CD4-positive, alpha-beta T cell treated with Interleukin-4 for 4 hours (primary cell): ENCODE data around the gene ALK.

Experiments used
- DNase-seq: peaks from one replicate; pipeline ENCODE4 v3.0.0-alpha.2; 2020

The ALK gene

DNA sequence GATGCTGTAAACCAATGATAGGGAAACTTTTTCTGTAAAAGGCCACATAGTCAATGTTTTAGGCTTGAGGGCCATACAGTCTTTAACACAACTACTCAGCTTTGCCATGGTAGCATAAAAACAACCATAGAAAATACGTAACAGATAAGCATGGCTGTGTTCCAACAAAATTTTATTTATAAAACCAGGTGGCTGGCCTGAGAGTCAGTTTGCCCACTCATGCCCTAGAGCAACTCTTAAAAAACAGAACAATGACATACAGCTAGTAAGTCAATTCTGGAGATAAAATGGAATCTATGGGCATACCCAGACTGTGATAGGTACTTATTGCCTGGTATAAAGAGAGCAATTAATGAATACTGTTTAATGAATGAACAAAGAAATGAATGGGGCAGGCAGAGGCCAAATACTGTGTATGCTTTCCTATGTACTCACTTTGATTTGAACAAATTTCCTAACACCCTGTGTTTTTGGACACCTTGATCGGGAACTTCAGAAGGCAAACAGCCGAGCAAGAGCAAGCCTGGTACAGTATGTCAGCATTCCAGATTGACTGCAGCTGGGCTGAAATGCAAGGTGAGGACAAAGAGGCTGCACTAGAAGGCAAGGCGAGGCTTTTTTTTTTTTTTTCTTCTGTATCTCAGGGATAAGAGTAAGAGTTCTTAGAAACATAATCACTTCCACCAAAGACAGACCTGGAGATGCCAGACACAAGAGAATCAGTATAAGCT is 490.8 kb downstream of the ALK start:
- no peak for DNase-seq

GRCh38 chr2:29426354-29426753 is 495.0 kb downstream of the ALK start:
- DNase-seq: no peak

DNA sequence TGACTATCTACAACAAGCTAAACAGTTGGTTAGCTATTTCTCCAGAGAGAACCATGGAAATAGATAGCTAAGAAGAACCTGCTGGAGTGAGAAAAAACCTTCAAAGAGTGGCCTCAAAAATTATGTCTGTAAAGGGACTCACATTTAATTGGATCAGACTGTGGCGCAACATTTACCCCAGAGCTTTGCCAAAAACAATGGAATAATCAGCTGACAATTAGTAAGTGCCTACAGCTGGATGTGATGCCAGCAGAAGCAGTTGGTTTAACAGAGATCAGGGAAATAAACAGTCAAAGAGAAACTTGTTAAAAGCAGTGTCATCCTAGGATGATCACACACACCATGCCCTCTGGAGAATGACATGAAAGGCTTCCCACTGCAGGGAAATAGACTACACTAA is 495.5 kb downstream of the ALK start:
- no peak for DNase-seq

- DNase-seq: no peak
Observed at GRCh38 chr2:29423061-29423666, 498.2 kb downstream of the ALK start.

GRCh38 chr2:29420999-29421782 is 500.2 kb downstream of the ALK start:
- DNase-seq: no peak

- no peak for DNase-seq
Observed at GRCh38 chr2:29420464-29420863, 500.9 kb downstream of the ALK start.

DNA sequence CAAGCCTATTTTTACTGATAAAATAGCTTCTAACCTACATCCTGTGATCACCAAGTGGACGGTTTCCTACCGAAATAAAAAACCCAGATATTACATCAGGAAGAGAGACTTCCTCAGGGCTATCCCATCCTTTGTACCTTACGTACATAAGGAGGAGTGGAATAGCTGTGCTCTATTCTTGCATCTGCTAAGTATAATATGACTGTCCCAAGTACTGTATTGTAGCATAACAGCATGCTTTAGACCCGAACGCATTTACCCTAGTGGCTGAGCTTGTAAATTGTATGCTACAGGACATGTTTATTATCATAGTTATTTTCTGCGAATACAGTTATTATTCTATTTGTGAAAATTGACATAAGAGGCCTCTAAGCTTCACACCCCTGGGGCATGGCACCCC is 503.8 kb downstream of the ALK start:
- DNase-seq: no peak

- no peak for DNase-seq
Observed at GRCh38 chr2:29412197-29412925, 509.0 kb downstream of the ALK start.

DNA sequence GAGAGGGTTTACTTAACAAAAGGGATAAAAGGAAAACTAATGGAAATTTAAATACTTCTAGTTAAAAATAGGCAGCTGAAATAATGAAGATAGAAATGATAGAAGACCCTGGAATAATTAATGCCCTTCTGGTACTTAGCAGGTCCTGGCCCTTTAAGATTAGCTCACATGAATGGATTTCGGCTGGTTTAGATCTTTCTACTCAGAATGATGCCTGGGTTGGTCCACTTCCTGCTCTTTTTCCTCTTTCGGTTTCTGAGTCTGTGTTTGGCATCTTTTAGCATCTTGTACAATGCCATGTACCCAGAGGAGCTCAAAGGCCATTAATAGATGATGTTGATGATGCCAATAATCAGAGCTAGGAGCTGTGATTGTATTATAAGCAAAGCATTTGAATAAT is 515.7 kb downstream of the ALK start:
- DNase-seq: no peak

DNA sequence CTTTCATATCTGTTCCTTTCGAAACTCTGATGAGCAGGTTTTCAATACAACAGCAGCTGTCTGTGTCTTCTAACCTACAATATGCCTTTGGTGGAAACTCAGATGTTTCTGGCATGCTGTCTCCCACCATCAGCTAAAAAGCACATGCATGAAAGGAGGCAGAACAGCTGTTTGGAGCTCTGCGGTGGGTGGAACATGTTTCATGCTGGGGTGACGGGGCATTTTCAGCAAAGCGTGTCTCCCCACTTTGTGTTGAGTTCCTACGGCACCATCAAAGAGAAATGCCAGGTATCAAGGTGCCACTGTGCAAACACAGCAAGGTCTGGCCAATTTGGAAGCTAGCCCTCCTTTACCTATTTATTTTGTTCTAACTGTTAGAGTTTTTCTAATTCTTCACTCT is 516.1 kb downstream of the ALK start:
- DNase-seq: no peak

GRCh38 chr2:29401994-29402393 is 519.4 kb downstream of the ALK start:
- DNase-seq: no peak

DNA sequence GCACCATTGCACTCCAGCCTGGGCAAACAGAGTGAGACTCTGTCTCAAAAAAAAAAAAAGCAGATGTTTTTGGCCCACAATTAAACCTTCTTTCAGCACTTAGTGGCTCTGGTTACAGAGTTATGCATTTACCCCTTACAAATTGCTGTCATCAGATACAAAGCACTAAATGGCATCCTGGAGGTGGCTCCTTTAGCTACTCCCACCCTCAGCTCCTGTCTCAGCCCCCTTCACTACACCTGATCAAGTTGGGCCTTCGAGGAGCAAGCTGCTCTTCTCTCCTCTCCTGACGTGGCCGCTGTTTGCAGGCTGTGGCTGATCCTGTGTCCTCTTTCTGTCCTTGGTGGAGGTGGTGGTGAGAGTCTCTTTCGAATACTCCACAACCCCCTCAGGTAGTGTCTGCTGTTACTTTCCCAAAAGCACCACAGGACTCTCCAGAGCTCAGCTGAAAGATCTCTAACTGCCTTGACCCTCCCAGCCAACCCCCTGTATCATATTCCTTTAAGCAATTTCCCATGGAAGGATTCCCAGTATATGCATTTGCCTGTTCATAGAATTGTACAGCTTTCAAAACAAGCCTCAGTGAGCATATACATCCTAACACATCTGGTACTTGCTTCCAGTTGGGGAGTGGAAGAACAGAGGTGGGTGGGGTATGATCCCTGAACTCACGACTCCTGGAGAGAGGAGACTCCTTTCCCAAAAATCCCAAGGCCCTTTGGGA is 520.3 kb downstream of the ALK start:
- DNase-seq: no peak

DNA sequence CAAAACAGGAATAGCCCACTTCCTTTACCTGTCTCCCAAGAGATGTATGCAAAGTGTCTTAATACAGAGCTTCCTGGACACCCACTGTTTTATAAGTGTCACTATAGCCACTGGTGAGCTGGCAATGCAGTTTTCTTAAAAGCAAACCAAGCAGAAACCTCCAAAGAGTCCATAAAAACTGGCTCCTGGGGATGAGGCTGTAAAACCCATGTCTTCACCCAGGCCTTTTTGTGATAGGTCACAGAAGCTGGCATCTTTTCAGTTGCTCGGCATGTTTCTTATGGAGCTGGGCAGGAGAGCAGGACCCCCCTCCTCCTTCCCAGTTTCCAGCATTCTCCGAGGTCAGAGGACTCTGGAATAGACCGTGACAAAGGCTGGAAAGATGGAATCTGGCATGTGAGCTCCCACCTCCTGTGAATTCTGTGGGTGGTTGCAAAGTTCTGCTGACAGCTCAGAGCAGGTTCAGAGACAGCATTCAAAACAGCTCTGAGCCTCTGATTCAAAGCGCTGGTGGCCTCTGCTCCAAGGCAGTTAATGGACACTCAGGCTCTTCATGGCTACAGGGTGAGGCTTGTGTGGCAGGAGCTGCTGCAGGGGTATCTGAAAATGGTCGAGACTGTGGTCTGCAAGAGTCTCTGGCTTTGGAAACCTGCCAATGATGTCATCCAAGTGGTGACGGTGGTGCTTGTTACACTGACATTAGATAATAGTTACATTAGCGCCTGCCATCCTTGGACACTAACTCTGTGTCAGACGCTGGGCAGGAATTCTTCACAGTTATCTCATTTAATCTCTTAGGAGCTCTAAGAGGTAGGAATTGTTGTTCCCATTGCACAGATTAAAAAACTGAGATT is 522.8 kb downstream of the ALK start:
- no peak for DNase-seq

DNA sequence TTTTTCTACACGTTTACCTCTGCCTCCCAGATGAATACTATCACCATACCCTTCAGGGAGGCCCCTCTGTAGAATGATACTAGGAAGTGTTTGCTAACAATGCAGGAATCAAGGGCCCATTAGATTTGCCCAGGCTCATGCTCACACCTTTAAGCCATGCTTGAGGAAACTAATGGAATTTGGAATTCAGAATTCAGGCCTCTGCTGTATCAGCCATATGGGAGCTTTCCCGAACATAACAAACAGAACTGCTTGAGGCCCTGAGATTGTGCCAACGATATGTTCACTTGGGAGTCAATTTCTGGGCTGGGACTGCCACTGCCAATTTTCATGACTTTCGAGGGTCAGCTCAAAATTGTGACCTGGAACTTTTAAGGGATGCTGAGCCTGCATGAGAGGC is 523.7 kb downstream of the ALK start:
- no peak for DNase-seq

DNA sequence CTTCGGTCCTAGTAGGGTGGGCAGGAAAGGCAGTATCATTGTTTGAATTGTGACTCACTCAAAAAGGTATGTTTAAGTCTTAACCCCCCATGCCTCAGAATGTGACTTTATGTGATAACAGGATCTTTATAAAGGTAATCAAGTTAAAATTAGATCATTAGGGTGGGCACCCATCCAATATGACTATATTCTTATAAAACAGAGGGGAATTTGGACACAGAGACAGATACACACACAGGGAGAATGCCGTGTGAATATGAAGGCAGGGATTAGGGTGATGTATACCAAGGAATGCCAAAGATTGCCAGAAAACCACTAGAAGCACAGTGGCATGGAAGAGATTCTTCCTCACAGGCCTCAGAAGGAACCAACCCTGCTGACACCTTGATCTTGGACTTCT is 524.3 kb downstream of the ALK start:
- no peak for DNase-seq

- DNase-seq: no peak
Observed at GRCh38 chr2:29394981-29395350, 526.4 kb downstream of the ALK start.

- DNase-seq: no peak
Observed at GRCh38 chr2:29394311-29394980, 526.9 kb downstream of the ALK start.

DNA sequence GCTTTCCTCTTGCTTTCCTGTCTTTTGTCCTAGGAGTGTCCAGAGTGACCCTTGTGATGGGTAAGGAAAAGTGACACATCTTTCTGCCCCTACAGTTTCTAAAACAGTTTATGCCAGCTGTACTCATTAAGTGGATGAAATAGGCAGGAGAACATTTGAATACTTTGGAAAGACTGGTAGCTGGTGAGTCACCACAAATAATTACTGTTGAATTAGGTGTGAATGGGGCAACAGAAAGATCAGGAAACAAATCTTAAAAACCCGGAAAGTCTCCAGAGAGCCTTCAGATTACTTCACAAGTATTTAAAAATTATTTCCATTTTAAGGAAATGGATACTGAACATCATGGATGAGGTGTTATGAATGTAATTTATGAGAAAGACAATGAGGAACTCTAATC is 527.7 kb downstream of the ALK start:
- no peak for DNase-seq

GRCh38 chr2:29392774-29393173 is 528.6 kb downstream of the ALK start:
- DNase-seq: no peak

- no peak for DNase-seq
Observed at GRCh38 chr2:29390136-29390535, 531.2 kb downstream of the ALK start.

DNA sequence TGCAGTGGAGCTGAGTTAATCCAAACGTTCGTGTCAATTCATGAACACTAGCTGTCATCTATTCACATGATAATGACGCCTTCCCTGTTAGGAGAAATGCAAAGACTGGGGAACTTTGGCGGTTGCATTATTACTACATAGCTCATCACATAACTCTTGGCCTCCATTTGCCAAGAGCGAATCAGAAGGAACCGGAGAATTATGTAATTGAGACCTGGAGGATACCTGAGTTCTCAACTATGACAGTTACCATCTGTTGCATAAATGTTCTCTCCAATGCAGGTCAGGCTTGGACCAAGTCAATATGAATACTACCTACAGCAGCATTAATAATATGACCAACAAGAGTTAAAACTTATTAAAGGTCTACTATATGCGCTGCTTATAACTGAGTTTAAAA is 531.7 kb downstream of the ALK start:
- DNase-seq: no peak
